Mesendoderm (in vitro differentiated cells): ENCODE results near the gene ADIPOR2.

Source experiments
- DNase-seq: peaks from one replicate; pipeline ENCODE4 v3.0.0; 2013
- H2AK5ac ChIP-seq: 2 replicates; pipeline ENCODE4 v1.6.1; 2013; ENCODE audit warnings: low read length, inconsistent platforms
- H2BK120ac ChIP-seq: 2 replicates; pipeline ENCODE4 v1.6.1; 2013; ENCODE audit warnings: low read depth, mild to moderate bottlenecking, low read length, moderate library complexity, mixed read lengths
- H2BK15ac ChIP-seq: replicated peaks from 2 replicates; pipeline ENCODE4 v1.6.1; 2013; ENCODE audit warnings: low read depth, mild to moderate bottlenecking, moderate library complexity
- H2BK5ac ChIP-seq: 2 replicates; pipeline ENCODE4 v1.6.1; 2013; ENCODE audit warnings: low read length, inconsistent platforms
- H3K18ac ChIP-seq: 2 replicates; pipeline ENCODE4 v1.6.1; 2013; ENCODE audit warnings: mild to moderate bottlenecking, low read length, mixed read lengths
- H3K23ac ChIP-seq: one replicate; pipeline ENCODE4 v1.6.1; 2013; ENCODE audit warnings: low read length
- H3K27ac ChIP-seq: 2 replicates; pipeline ENCODE4 v1.5.1; 2013; ENCODE audit warnings: low read depth, mild to moderate bottlenecking, inconsistent platforms, low read length, moderate library complexity
- H3K27me3 ChIP-seq: 2 replicates; pipeline ENCODE4 v1.6.1; 2013; ENCODE audit warnings: low read length, control low read depth, mild to moderate bottlenecking, inconsistent platforms; ENCODE audit not compliant: insufficient read depth, poor library complexity
- H3K36me3 ChIP-seq: 2 replicates; pipeline ENCODE4 v1.6.1; 2013; ENCODE audit warnings: low read length, inconsistent platforms; ENCODE audit not compliant: control insufficient read depth, insufficient read depth
- H3K4ac ChIP-seq: one replicate; pipeline ENCODE4 v1.6.1; 2013; ENCODE audit warnings: low read depth, mild to moderate bottlenecking, low read length, moderate library complexity
- H3K4me1 ChIP-seq: 2 replicates; pipeline ENCODE4 v1.6.1; 2013; ENCODE audit warnings: low read depth, low read length, inconsistent platforms; ENCODE audit not compliant: control insufficient read depth
- H3K4me2 ChIP-seq: 2 replicates; pipeline ENCODE4 v1.6.1; 2013; ENCODE audit warnings: low read length
- H3K4me3 ChIP-seq: 2 replicates; pipeline ENCODE4 v1.5.1; 2013; ENCODE audit warnings: mild to moderate bottlenecking, low read length
- H3K56ac ChIP-seq: one replicate; pipeline ENCODE4 v1.6.1; 2013; ENCODE audit warnings: low read length
- H3K79me1 ChIP-seq: 2 replicates; pipeline ENCODE4 v1.6.1; 2013; ENCODE audit warnings: low read length, inconsistent platforms
- H3K79me2 ChIP-seq: 2 replicates; pipeline ENCODE4 v1.6.1; 2013; ENCODE audit warnings: mild to moderate bottlenecking, low read length; ENCODE audit not compliant: control insufficient read depth, insufficient read depth
- H3K9ac ChIP-seq: 2 replicates; pipeline ENCODE4 v1.6.1; 2013; ENCODE audit warnings: low read length, inconsistent platforms
- H4K5ac ChIP-seq: one replicate; pipeline ENCODE4 v1.6.1; 2013; ENCODE audit warnings: low read length
- H4K8ac ChIP-seq: one replicate; pipeline ENCODE4 v1.6.1; 2013; ENCODE audit warnings: low read depth, mild to moderate bottlenecking, control low read depth, low read length, moderate library complexity
- WGBS: extraction: QIAGEN DNeasy Blood & Tissue Kit; methylation state at CpG from one replicate; pipeline ENCODE4 v1.1.7; 2013; ENCODE audit warnings: low lambda C conversion rate, missing lambda C conversion rate; ENCODE audit not compliant: insufficient coverage; ENCODE audit errors: extremely low coverage; 5-methylcytosine and 5-hydroxymethylcytosine counted together

Gene ADIPOR2

GRCh38 chr12:1758887-1759286, 68.0 kb downstream of the ADIPOR2 start:
- Histone ChIP-seq H4K5ac (no peak overlapping the region), H3K4ac (no peak overlapping the region), H3K23ac (no peak overlapping the region), H2BK5ac (no peak overlapping the region), H2BK15ac (no peak overlapping the region), H2BK120ac (no peak overlapping the region), H3K27me3 (no peaks in the 10 kb centered on the region), H3K18ac (no peak overlapping the region), H3K79me1 (peaks cover 4% of the 10 kb centered on the region), H4K8ac (no peak overlapping the region), H3K4me1 (no peaks in the 10 kb centered on the region), H3K79me2 (no peaks in the 10 kb centered on the region), H3K4me3 (no peak overlapping the region), H3K36me3 (no peaks in the 10 kb centered on the region), H3K9ac (no peak overlapping the region), H3K56ac (no peak overlapping the region), H3K27ac (no peak overlapping the region), H2AK5ac (no peak overlapping the region), H3K4me2 (no peak overlapping the region)
- no CpG with 5 or more reads among the region's 4 CpGs for WGBS
- no peak for DNase-seq

GRCh38 chr12:1760566-1761382, 69.9 kb downstream of the ADIPOR2 start:
- Histone ChIP-seq H2BK15ac (no peak overlapping the region), H2BK5ac (no peak overlapping the region)
- WGBS = no CpG with 5 or more reads among the region's 2 CpGs

GRCh38 chr12:1761857-1762256, 71.0 kb downstream of the ADIPOR2 start:
- Histone ChIP-seq H3K27me3 (no peaks in the 10 kb centered on the region), H3K9ac (no peak overlapping the region), H2AK5ac (no peak overlapping the region), H2BK120ac (no peak overlapping the region), H3K79me2 (no peaks in the 10 kb centered on the region), H2BK5ac (no peak overlapping the region), H4K8ac (no peak overlapping the region), H3K4me3 (no peak overlapping the region), H3K79me1 (peaks cover 2% of the 10 kb centered on the region), H3K18ac (no peak overlapping the region), H3K27ac (no peak overlapping the region), H4K5ac (no peak overlapping the region), H3K36me3 (no peaks in the 10 kb centered on the region), H3K56ac (no peak overlapping the region), H3K4me1 (no peaks in the 10 kb centered on the region), H2BK15ac (no peak overlapping the region), H3K23ac (no peak overlapping the region), H3K4me2 (no peak overlapping the region), H3K4ac (no peak overlapping the region)
- WGBS = no CpG with 5 or more reads among the region's 3 CpGs
- no peak for DNase-seq

More at GRCh38 chr12:1760566-1761382, 69.9 kb downstream of the ADIPOR2 start:
- H3K79me2 ChIP-seq = no peaks in the 10 kb centered on the region
- DNase-seq = peak; percentile 51
- no peaks in the 10 kb centered on the region for H3K4me1 ChIP-seq
- H3K9ac ChIP-seq = no peak overlapping the region
- H3K27me3 ChIP-seq = no peaks in the 10 kb centered on the region
- H2AK5ac ChIP-seq = no peak overlapping the region
- H4K8ac ChIP-seq = no peak overlapping the region
- no peak overlapping the region for H3K4me2 ChIP-seq
- H3K79me1 ChIP-seq = peaks cover 4% of the 10 kb centered on the region
- H3K56ac ChIP-seq = no peak overlapping the region
- no peak overlapping the region for H3K23ac ChIP-seq
- no peak overlapping the region for H2BK120ac ChIP-seq
- H3K27ac ChIP-seq = no peak overlapping the region
- no peaks in the 10 kb centered on the region for H3K36me3 ChIP-seq
- H3K18ac ChIP-seq = no peak overlapping the region
- no peak overlapping the region for H3K4ac ChIP-seq
- H3K4me3 ChIP-seq = no peak overlapping the region
- H4K5ac ChIP-seq = no peak overlapping the region

- no peaks in the 10 kb centered on the region for H3K79me2 ChIP-seq
- H3K9ac ChIP-seq = no peak overlapping the region
- no peak overlapping the region for H3K18ac ChIP-seq
- no peak overlapping the region for H2BK15ac ChIP-seq
- H2BK120ac ChIP-seq = no peak overlapping the region
- H3K56ac ChIP-seq = no peak overlapping the region
- no peaks in the 10 kb centered on the region for H3K27me3 ChIP-seq
- no peak overlapping the region for H3K27ac ChIP-seq
- H3K36me3 ChIP-seq = no peaks in the 10 kb centered on the region
- no peak overlapping the region for H3K4me2 ChIP-seq
- H2AK5ac ChIP-seq = no peak overlapping the region
- no peak for DNase-seq
- H3K23ac ChIP-seq = no peak overlapping the region
- no peaks in the 10 kb centered on the region for H3K4me1 ChIP-seq
- no peak overlapping the region for H4K5ac ChIP-seq
- no CpG with 5 or more reads among the region's 2 CpGs for WGBS
- H2BK5ac ChIP-seq = no peak overlapping the region
- H4K8ac ChIP-seq = no peak overlapping the region
- peaks cover 2% of the 10 kb centered on the region for H3K79me1 ChIP-seq
- H3K4me3 ChIP-seq = no peak overlapping the region
- H3K4ac ChIP-seq = no peak overlapping the region
These were observed 72.3 kb downstream of the ADIPOR2 start for GRCh38 chr12:1763153-1763552.

GRCh38 chr12:1766110-1766509, 75.2 kb downstream of the ADIPOR2 start:
- Histone ChIP-seq H2BK120ac (no peak overlapping the region), H2BK5ac (no peak overlapping the region), H3K4me3 (no peak overlapping the region), H3K27ac (no peak overlapping the region), H3K4ac (no peak overlapping the region), H3K79me2 (no peaks in the 10 kb centered on the region), H4K5ac (no peak overlapping the region), H3K4me1 (no peaks in the 10 kb centered on the region), H3K4me2 (no peak overlapping the region), H3K79me1 (peaks cover 2% of the 10 kb centered on the region), H3K56ac (no peak overlapping the region), H3K27me3 (no peaks in the 10 kb centered on the region), H2AK5ac (no peak overlapping the region), H3K23ac (no peak overlapping the region), H3K9ac (no peak overlapping the region), H4K8ac (no peak overlapping the region), H2BK15ac (no peak overlapping the region), H3K36me3 (no peaks in the 10 kb centered on the region), H3K18ac (no peak overlapping the region)
- no CpG with 5 or more reads among the region's 1 CpG for WGBS
- DNase-seq = no peak
